Uterine smooth muscle cell (primary cell): ENCODE results near the gene CYP2U1. TPM values are rescaled to one million over a fixed set of nuclear protein-coding genes. Genes with fewer than 3 reads are reported as not detected.

Source experiments
- total RNA-seq: library from RNA; depleted of rRNA; stranded (reverse); fragments of >200 nt; gene quantifications from 2 replicates; pipeline ENCODE4 v1.2.3, GENCODE V29; 2014

The CYP2U1 gene
- 7.5 and 21.0 TPM in 2 replicates for total RNA-seq

DNA sequence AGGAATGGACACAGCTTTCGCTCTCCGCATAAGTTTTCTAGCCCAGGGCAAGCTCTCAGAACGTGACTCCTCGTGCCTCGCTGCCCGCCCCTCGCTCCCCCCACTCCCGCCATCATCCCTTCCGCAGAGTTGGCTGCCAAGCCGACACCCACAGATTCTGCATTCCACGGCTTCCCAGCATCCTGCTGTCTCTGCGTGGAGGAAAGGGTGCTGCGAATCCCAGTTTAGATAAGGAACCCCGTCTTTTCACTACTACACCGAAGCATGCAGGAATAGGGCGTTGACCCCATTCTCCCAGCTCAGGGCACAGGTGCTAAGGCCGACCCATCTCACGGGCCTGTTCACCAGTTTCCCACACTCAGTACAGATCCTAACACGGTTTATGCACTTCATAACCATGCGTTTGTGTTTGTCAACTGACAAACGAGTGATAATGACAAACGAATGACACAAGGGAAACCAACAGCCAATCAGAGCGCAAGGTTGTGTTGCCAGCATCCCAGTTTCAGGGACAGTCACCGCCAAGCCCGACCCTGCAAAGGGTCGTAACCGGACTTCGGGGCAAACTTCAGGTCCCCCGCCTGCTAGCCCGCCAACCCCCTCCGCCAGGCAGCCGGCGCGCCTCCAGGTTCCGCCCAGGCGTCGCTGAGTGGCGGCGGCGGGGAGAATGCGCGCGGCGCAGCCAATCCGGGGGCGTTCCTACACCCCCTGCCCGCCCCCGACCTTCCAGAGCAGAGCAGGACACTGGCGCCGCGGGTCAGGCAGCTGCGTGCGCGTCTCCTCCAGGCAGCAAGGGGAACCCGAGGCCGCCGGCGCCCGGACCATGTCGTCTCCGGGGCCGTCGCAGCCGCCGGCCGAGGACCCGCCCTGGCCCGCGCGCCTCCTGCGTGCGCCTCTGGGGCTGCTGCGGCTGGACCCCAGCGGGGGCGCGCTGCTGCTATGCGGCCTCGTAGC, at the start of gene CYP2U1:
Gene CYP2U1, plus strand, starts transcription at position 729 of the 954 bp plus-strand sequence. Its CDS starts 95 bp downstream, at position 824.

DNA sequence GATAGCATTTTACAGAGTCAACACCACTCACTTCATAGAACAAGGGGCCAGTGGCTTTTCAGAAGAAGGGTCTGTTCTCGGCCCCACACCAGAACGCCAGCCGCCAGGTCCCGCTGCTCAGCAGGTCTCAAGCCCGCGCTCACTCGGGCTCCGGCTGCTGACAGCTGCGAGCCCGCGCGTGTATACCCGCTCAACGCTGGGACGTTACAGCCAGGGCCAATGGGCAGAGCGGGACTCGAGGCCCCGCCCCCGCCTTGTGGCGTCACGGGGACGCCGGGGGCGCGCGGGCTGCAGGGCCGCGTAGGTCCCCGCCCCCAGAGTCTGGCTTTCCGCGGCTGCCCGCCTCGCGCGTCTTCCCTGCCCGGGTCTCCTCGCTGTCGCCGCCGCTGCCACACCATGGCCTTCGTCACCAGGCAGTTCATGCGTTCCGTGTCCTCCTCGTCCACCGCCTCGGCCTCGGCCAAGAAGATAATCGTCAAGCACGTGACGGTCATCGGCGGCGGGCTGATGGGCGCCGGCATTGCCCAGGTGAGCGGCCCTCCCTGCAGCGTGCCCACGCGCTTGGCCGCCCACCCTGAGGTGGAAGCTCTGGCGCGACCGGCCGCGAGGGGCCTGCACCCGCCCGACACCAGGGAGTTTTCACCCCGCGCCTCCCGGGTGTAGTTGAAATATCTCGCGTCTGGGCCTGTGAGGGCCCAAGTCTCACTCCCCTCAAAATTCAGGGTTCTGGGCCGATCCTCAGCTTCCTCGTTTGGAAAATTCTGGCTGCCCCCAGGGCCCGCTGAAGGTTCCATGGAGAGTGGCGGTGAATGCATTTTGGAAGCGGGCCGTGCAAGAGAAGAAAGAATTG, 58.4 kb downstream of the CYP2U1 start, which contains the start of gene HADH:
Gene HADH, plus strand, starts transcription at position 353 of the 850 bp plus-strand sequence. Its CDS starts 44 bp downstream, at position 397.

Other genes starting within 250 kb of the CYP2U1 start
- gene PAPSS1, start 211.3 kb upstream of the CYP2U1 start, total RNA-seq = 68.2 and 68.6 TPM in 2 replicates
- 96.4 and 118 TPM in 2 replicates for gene SGMS2, start 106.6 kb upstream of the CYP2U1 start, total RNA-seq
- gene HADH, start 58.3 kb downstream of the CYP2U1 start, total RNA-seq = 17.0 and 19.6 TPM in 2 replicates
- 0.25 and 0.33 TPM in 2 replicates for gene LEF1, start 237.4 kb downstream of the CYP2U1 start, total RNA-seq